Measurements from ENCODE around the gene PLPPR4.

GRCh38 chr1:99306056-99306455, 41.8 kb downstream of the PLPPR4 start:
- no peak for TF ChIP-seq KLF5 (IDR thresholded peaks at IDR 0.05; ENCODE audit: partially characterized antibody)
- no peak for TF ChIP-seq E2F4 (IDR thresholded peaks at IDR 0.05; ENCODE audit: low read depth, low read length)
- no peak for TF ChIP-seq ZNF622 (IDR thresholded peaks at IDR 0.05)
- no peak for TF ChIP-seq TARDBP (IDR thresholded peaks at IDR 0.05; ENCODE audit: borderline replicate concordance)
- TF ChIP-seq USF2 (IDR thresholded peaks at IDR 0.05; ENCODE audit: borderline replicate concordance, low read depth, low read length): no peak

Measured in GM12878 (cell line).